Measurements from ENCODE around the gene WBP2NL.
"Not testable (repeated sequence)": the region's sequence is repeated elsewhere in the genome, so short reads cannot be mapped to it uniquely, and the experiment has no call there.

WBP2NL gene, protein sequence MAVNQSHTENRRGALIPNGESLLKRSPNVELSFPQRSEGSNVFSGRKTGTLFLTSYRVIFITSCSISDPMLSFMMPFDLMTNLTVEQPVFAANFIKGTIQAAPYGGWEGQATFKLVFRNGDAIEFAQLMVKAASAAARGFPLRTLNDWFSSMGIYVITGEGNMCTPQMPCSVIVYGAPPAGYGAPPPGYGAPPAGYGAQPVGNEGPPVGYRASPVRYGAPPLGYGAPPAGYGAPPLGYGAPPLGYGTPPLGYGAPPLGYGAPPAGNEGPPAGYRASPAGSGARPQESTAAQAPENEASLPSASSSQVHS

DNA sequence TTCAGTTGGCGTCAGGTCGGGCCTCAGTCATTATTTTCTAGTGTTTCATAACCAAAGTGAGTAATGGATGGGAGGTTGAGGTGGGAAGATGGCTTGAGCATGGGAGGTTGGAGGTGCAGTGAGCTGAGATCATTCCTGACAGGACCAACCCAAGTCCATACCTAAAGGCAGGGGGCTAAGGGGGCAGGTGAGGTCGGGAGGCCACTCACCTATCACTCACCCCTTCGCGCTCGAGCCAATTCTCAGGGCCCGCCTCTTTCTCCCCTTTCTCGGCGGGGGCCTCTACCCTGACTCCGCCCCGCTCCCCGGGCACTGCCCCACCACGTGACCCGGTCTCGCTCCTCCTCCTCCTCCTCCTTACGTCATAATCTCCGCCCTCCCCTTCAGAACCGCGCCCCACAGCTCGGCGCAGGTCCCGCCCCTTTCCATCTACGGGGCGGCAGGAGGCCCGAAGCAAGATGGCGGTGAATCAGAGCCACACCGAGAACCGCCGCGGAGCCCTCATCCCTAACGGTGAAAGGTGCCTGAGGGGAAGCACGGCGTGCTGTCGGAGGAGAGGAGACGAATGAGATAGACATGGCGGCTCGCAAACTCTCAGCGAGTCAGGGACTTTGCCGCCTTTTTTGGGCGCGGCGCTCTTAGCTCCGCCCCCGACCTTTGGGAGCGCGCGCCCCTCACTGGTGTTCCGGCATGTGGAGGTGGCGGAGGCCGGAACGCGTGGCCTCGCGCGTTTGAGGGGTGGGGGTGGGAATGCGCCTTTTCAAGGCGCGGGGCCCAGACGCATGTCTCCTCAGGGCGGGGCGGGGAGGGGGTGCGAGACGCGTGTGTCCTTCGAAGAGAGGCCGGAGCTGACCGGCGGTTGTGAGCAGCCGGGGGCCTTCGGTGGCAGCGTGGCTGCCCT is at the start of gene WBP2NL:
TSS of gene WBP2NL (plus strand) at position 428 of the 901 bp plus-strand sequence. CDS start at position 459, 31 bp downstream.
- DNase-seq, result peak; percentile 49

DNA sequence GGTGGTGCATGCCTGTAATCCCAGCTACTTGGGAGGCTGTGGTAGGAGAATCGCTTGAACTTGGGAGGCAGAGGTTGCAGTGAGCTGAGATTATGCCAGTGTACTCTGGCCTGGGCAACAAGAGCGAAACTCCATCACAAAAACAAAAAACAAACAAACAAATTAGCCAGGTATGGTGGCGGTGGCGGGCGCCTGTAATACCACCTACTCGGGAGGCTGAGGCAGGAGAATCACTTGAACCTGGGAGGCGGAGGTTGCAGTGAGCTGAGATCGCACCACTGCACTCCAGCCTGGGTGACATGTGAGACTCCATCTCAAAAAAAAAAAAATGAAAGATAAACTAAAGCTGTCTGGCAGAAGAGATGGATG is 49.7 kb upstream of the WBP2NL start:
- DNase-seq, result not testable (repeated sequence)

DNA sequence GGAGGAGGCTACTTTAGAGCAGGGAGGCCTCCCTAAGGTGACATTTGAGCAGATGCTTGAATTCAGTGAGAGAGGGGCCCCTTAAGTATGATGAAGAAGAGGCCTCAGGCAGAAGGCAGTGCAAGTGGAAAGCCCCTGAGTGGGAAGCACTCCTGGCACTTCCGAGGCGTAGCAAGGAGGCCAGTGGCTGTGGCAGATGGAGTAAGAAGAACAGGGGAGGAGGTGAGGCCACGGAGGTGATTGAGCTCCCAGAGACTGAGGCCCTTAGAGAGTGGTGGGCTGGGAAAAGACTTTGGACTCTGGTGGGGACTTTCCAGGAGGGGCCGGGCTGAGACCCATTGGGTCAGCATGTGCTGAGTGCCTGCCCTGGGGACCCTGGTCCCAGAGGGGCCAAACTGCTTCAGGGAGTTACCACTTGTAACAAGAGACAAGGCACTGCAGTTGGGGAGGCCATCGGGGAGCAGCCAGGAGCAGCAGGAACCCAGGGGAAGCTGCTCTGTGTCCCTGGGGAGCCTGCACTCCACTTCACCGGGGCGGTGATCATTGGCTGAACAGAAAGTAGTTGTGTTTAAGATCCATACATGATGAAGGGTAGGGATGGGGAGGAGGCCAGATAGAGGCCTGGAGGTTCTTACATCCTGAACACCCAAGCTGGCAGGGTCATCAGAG is 49.2 kb upstream of the WBP2NL start:
- DNase-seq, result no peak

DNA sequence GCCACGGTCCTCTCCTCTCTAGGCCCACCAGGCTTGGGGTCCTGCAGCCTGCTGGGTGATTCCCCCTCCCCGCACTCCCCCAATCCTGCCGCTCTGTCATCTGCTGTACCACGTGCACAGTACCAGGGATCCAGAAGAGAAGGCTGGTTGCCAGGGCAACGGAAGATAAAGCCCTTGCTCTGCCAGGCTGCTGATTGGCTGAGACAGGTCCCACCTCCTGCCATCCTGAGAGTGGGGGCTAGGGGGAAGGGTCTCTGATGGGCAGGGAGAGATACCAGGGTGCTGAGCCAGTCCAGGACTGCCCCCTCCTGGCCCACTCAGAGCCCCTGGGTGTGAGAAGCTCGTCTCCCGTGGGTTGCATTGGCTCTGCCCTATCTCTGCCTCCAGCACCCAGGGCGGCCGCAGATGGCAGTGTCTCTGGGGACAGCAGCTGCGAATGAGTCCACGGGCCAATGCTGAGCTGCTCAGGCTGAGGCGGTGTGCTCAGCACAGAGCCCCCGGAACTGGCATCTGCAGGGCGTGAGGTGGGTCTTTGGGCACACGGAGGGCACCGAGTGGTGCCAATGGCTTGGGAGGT is 46.6 kb upstream of the WBP2NL start, which contains the start of gene SMIM45:
TSS of gene SMIM45 (plus strand) at position 253 of the 577 bp plus-strand sequence.
- no peak for DNase-seq

DNA sequence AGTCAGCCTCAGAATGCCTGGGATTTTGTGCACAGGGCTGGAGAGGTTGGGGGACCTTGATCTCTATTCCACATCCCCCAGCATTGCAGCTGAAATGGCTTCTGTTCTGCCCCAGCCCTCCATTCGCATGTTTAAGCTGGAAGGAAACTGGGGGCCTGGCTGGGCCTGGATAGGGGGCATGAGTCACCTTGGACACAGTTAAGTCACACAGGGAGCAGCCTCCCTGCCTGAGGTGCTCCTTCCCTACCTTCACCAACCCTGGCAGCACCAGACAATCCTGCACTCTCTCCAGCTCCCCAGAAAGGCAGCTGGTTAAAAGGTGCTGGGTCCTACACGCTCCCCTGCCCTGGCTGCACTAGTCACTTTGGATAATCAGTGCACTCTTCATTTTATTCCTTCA is 45.9 kb upstream of the WBP2NL start:
- DNase-seq, result no peak

DNA sequence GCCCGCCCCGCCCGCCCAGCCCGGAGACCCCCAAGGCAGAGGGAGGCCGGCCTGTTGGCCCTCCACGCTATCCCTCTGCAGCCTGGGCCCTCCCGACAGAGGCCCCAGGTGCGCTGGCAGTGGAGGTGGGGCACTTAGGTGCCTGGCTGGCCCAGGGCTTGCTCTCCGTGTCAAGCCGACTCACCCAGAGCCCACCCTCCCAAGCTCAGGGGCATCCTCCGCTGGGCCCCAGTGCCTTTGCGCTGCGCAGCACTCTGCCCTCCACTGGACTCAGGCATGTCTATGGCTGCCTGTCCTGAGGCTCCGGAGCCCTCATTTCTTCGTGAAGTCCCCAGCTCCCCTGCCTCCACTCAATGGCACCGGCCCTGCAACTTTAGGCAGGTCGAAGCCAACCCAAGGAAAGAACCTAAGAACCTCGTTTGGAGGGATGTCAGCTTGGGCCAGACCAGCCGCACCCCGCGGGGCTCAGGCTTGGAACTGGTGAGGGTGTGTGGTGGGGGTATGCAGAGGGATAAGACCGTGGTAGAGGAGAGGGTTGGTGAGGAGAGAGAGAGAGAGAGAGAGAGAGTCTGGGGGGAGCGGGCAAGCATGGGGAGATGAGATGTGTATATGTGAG is 40.5 kb upstream of the WBP2NL start:
- no peak for DNase-seq

DNA sequence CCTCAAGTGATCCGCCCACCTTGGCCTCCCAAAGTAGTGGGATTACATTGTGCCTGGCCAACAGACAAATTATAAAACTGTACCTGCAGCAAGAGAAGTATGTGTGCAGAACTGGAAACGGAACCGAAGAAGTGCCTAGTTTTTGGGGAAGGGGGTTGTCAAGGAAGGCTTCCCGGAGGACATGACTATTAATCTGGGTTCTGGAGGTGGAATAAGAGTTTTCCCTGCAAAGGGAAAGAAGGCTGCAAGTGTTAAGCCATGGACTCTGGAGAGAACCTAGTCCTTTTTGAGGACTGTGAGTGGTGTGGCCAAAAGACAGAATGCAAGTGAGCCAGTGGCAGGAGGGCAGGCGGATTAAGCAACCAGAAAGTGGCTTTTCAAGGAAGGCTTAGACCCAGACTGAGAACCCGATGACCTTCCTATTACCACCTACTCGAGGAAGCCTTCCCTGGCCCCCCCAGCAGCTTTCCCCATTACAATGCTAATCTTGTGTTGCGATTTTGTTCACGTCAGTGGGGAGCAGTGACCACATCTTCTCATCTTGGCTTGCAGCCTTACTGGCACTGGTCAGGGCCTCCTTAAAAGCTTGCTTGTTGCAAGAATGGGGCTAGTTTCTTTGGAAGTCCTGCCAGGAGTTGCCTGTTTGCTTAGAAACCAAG is 35.0 kb upstream of the WBP2NL start:
- no peak for DNase-seq

DNA sequence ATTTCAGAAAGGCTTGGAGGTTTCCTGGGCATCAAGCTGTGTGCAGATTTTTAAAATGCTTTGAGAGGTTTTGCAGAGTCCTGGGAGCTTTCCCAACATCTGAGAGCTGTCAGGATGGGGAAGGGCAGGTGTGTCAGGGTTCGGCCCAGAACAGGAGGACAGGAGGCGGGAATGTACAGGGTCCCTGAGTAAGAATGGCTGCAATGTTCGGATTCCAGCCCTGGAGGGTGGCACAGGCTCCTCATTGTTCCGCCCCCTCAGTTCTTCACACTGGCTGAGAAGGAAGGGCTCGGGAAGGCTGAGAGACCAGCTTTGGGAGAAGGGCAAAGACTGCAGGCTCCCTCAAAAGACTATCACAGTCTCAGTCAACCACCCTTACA is 34.5 kb upstream of the WBP2NL start:
- DNase-seq, result no peak

DNA sequence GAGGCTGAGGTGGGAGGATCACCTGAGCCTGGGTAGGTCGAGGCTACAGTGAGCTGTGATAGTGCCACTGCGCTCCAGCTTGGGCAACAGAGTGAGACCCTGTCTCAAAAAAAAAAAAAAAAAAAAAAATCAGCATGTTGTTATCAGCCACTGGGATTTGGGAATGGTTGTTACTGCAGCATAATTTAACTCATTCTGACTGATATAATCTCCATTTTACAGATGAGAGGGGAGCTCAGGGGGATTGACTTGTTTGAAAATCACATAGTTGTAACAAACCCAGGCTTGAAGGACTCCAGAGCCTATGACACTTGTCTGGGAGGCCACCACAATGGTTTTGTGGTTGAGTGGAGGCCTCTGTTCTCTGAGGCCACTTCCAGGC is 32.4 kb upstream of the WBP2NL start:
- DNase-seq, result no peak

DNA sequence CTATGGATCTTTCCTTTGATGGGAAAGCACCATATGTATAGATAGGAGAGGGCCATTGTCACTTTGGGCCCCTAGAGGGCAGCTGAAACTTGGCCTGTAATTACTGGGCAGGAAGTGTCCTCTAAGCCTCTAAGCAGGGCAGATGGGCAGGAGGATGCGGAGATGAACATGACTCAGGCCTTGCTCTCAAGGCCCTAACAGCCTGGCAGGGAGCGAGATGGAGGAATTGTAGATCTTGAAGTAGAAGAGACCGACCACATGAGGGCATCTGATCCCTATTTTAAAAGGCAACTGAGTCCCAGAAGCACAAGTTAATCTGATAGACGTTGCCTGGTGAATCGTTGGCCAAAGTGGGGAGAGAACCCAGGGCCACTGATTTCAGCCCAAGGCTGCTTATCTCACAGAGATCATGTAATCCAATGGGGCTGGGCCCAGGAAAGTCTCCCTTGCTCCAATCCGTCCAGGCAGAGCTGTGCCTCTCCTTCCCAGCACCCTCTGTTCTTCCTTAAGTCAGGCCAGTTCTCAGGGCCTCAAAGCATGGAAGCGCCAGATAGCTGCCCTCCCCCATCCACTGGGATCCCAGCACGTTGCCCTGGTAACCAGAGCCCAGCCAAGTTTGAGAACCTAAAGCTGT is 31.9 kb upstream of the WBP2NL start:
- DNase-seq, result no peak

DNA sequence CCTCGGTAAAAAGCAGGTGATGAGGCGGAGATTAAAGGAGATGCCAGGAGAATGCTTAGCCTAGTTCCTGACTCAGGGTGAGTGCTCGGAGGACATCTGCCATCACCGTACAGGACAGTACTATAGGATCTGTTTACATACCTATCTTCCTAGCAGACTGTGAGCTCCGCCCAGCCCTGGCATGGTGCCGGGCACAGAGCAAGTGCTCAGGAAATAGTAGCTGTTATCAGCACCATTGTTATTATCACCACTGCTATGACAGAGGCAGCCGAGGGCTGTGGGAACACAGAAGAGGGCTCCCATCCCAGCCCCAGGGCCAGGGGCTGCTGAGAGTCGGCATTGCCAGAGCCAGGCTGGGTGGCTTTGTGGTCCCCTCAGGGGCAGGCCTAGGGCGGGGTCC is 30.0 kb upstream of the WBP2NL start:
- no peak for DNase-seq

DNA sequence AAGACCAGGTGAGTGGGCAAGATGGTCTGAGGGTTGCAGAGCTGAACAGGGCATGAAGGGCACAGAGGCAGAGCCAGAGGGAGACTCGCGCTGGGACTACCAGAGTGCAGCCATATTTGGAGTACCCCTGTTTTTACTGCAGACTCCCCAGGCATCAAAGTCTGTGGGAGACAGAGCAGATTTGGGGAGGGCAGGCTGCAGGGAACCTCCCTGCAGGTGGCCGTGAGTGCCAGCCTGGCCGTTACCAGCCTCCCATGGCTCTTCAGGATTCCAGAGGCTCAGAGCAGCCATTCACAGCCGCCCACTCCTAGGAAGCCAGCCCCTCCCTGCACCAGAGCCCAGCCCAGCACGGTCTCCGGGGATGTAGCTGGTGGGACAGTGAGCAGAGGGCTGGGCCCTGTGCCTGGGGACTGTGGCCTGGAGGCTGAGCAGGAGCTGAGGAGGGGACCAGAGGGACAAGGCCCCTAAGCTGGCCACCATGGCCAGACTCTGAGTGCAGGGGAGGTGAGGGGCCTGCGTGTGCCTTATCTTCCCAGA is 29.4 kb upstream of the WBP2NL start, which contains the start of gene SEPTIN3:
TSS of gene SEPTIN3 (plus strand) at position 334 of the 537 bp plus-strand sequence. CDS start 2,050 bp downstream, outside the sequence.
- no peak for DNase-seq

DNA sequence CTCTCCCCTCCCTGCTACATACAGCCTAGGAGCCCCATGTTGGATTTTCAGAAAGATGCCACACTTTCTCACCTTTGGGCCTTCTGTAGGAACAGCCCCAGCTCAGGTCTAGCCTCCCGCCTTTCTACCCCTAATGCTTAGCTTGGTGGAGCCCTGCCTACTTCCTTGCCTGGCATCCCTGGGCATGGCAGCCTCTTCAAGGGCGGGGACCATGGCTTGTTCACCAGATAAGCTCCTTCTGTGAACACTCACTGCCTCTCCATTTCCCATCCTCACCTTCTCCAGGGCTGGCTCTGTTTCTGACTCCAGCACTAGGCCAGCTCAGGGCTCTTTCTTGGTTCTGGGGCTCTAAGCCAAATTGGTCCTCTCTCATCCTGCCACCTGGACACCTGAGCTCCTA is 28.0 kb upstream of the WBP2NL start:
- no peak for DNase-seq

DNA sequence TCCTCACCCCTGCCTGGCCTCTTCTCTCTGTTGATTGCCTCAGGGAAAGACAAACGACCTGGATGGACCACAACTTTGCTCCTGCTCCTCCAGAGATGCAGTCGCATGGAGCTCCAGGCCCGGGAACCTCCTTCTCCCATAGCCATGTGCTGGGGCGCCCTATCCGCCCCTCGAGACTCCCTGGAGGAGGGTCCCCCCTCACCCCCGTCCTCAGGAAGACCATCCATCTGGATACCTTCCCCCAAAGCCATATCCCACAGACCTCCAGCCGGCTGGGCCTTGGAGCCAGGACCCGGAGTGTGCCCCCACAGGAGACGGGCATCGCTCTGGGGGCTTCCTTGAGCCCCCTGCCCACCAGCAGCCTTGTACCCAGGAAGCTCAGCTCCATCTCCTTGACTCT is 27.2 kb upstream of the WBP2NL start:
- no peak for DNase-seq

DNA sequence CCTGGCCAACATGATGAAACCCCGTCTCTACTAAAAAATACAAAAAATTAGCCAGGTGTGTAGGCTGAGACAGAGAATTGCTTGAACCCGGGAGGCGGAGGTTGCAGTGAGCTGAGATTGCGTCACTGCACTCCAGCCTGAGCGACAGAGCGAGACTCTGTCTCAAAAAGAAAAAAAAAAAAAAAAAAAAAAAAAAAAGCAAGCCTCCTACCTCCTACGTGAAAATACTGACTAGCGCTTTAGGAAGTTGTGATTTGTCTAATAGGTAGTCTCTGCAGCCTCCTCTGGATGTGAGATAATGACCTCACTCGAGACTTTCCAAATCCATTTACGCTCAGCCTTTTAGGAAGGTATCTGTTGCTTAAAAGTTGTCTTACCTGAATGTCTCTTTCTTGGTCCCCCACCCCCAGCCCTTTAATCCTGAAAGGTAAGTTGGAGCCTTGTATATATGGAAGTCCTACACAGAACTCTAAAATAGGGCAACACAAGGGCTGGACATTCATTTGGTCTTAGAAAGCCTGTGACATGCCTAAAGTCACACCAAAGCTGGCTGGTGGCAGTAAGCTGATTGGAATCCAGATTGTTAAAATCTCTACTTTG is 23.8 kb upstream of the WBP2NL start:
- no peak for DNase-seq

DNA sequence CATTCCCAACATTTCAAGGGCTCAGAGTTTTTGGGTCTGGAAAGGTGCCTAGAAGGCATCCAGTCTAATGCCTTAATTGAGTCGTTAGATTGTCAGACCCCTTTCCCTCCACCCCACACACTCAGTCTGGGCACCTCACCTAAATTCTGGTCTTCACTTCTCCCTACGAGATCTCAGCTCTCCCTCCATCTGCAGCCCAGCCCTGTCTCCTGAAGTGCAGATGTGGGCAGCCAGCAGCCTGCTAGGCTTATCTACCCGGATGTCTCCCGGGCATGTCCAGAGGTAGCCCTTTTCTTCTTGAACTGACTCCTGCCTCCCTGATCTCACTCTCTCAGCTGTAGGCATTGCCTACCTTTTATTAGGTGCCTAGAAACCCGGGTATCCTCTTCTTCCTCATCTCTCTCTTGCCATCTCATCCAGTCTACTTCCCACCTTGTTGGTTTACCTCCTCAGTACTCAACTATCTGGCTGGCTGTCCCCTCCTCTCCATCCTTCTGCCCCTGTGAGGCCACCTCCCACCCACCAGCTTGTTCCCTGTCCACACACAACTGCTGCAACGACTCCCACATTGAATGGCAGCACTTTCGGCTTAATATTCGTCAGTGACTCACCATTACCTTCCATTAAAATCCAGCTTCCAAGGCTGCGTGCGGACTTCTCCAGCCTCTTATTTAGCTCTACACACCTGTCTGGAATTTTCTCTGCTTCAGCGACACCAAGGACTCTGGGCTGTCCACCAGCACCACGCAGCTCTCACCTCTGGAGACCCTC is 23.1 kb upstream of the WBP2NL start:
- no peak for DNase-seq

DNA sequence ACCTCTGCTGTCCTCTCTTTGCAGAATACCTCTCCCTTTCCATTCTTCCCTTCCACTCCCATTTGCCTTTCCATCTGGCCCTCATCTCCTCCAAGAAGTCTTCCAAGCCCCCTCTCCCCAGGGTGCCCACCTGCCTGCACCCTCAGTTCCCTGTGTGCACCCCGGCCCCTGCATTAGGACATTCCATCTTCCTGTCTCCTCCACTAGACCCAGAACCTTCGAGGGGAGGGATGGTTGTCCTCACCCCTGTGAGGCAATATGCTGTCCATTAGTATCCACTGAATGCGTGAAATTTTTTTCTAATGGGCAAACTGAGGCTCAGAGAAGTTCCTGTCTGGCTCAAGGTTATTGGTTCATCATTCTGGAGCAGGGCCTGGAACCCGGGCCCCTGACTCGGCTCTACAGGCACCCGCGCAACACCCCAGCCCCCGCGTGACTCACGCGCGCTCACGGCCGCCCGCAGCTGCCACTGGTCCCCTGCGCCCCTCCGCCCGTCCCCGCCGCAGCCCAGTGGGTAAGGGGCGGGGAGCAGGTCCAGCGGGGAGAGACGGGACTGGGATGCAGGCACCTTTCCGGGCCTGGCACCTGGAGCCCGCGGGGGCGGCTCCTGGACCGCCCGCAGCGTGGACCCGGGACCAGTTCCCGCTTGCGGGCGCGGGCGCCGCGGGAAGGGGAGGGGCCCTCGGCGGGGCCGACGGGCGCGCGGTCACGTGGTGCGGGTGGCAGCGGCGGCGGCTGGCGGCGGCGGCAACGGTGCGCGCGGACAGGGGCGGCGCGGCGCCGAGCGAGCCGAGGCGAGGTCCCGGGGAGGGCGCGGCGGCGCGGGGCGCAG is 22.3 kb upstream of the WBP2NL start:
- DNase-seq, result no peak

DNA sequence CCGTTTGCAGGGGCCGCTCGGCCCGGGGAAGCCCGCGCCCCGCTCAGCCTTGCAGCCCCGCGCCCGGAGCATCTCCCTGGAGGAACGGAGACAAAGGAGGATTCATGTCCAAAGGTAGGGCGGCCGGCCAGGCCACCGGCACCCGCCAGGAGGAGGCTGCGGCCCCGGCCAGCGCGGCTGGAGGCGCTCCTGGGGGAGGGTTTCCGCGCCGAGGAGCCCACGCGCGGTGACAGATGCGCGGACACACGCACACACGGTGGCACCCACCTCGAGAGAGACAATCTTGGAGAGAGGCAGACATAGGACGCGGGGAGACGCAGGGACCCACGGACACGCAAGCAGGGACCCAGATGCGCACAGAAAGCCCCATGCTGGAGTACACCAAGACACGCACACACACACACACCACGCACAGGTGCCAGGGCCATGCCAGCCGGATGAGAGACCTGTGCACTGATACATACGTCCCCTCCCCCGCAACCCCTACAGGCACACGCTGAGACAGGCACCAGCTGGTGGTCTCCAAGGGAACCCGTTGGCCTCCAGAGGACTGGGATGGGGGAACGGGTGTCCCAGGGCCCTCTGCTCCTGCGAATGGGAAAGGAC is 21.5 kb upstream of the WBP2NL start:
- DNase-seq, result no peak

DNA sequence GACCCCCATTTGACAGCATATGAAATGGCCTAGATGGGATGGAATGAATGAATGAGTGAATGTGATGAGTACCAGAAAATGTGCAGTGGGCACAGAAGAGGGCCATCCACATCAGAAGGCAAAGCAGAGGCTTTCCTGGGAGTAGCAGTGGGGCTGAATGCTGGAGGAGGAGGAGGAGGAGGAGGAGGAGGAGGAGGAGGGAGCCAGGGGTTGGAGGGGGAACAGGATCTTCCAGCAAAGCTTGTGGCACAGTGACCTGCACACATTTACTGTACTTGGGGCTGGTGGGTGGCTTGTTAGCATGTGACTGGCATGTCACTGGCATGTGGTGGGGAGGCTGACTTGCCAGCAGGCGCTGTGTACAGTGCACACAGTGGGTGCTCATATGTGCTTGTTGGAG is 19.9 kb upstream of the WBP2NL start:
- no peak for DNase-seq
